HG02571 (cell line): Measurements from ENCODE around the gene FURIN.
"Not testable (repeated sequence)": the region's sequence is repeated elsewhere in the genome, so short reads cannot be mapped to it uniquely, and the experiment has no call there.

Experiments used
- ATAC-seq: cut with Tn5 transposase; IDR thresholded peaks from one replicate; pipeline ENCODE4 v1.9.1; 2021; ENCODE audit warnings: mild to moderate bottlenecking, moderate library complexity; ENCODE audit not compliant: unreplicated experiment

FURIN gene

GRCh38 chr15:90840954-90841353 lies 27.4 kb upstream of the FURIN start:
- ATAC-seq: no peak

- ATAC-seq: no peak
Observed at GRCh38 chr15:90844696-90845095, 23.7 kb upstream of the FURIN start.

GRCh38 chr15:90845201-90845949 lies 23.0 kb upstream of the FURIN start:
- ATAC-seq: peak; percentile 86

DNA sequence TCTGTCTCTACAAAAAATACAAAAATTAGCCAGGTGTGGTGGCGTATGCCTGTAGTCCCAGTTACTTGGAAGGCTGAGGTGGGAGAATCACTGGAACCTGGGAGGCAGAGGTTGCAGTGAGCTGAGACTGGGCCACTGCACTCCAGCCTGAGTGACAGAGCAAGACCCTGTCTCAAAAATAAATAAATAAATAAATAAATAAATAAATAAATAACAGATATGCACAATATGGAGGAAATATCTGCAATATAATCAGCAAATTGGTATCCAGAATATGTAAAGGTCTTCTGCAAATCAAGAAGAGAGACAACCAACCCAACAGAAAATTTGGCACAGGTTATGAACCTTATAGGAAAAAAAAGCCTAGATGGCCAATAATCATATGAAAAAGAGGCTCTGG lies 19.0 kb upstream of the FURIN start:
- ATAC-seq: not testable (repeated sequence)

- ATAC-seq: no peak
Observed at GRCh38 chr15:90851114-90851513, 17.3 kb upstream of the FURIN start.

- ATAC-seq: no peak
Observed at GRCh38 chr15:90851940-90852339, 16.4 kb upstream of the FURIN start.

DNA sequence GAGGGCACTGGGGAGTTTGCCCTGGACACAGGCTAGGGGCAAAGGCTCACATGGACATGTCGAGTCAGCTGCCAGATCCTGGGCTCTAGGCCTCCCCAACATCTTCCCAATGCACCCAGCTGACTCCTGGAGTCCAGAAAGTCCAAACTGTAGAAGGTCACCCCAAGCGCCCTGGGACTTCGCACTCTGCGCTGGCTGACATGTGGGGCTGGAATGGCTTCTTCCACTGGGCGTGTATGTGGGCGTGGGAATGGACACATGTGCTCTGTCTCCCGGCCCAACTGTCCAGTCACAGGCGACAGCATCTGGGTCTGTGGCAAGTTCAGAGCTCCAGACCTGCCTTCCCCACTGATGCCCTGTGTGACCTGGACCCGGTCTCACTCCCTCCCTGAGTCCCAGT lies 13.2 kb upstream of the FURIN start:
- ATAC-seq: no peak

- no peak for ATAC-seq
Observed at GRCh38 chr15:90857337-90857736, 11.1 kb upstream of the FURIN start.

DNA sequence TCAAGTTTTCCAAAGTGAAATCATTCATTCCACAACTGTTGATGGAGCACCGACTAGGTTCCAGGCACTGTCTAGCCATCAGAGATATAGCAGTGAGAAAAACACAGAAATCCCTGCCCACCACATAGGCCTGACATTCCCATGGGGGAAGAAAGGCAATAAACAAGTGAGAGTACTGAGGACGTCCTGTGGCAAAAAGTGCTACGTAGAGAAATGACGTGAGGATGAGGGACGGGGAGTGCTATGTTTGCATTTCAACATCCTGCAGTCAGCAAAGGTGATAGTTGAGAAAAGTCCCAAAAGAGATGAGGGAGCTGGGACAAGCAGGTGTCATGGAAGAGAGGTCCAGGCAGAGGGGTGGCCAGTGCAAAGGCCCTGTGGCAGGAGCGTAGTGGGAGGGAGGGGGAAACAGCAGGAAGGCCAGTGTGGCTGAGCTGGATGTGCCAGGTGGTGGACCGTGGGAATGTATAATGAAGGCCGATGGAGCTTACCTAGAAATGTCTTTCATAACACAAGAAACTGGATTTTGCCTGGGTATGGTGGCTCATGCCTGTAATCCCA lies 10.4 kb upstream of the FURIN start:
- ATAC-seq: no peak

GRCh38 chr15:90859234-90860131 lies 8.9 kb upstream of the FURIN start:
- ATAC-seq: no peak

DNA sequence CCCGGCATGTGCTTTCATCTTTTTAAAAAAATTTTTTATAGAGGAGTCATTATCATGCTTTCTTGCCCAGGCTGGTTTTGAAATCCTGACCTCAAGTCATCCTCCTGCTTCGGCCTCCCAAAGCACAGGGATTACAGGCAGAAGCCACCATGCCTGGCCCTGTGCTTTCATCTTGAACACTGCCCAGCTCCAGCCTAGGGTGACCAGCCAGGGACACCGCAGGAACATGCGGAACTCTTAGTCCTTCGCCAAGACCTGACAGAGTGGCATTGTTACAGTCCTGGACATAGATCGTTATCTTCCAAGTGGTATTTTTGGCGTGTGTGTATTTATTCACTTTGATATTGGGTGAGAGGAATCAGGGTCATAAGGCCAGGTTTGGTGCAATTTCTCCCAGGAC lies 7.9 kb upstream of the FURIN start:
- no peak for ATAC-seq

DNA sequence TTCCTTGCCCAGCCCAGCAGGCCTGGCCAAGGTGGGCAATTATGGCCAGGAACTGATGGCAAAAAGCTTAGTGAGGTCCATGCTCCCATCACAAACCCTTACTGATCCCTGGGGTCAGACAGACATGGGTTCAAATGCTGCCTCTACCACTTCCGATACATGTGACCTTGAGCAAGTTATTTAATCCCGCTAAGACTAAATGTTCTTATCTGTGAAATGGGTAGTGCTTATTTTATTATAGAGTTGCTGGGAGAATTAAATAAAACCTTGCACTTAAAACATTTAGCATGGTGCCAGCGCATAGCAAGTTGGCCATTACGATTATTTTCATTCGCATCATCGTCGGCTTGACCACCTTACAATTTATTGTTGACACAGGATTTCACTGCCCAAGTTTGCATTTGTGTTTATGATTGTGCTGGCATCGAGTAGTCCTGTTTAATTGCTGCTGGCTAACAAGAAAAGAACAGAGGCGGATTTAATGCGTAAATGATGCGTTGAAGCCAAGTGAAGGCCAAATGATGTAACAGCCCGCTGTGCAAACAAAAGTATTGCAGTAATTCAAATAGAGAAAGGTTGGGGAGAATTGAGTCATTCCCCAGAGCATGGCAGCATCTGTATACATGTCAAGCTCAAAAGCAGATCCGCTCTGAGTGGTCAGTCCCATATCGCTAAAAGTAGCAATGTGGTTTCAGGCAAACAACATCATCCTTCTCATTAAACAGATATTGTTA lies 7.3 kb upstream of the FURIN start:
- no peak for ATAC-seq

- no peak for ATAC-seq
Observed at GRCh38 chr15:90862487-90862886, 5.9 kb upstream of the FURIN start.

DNA sequence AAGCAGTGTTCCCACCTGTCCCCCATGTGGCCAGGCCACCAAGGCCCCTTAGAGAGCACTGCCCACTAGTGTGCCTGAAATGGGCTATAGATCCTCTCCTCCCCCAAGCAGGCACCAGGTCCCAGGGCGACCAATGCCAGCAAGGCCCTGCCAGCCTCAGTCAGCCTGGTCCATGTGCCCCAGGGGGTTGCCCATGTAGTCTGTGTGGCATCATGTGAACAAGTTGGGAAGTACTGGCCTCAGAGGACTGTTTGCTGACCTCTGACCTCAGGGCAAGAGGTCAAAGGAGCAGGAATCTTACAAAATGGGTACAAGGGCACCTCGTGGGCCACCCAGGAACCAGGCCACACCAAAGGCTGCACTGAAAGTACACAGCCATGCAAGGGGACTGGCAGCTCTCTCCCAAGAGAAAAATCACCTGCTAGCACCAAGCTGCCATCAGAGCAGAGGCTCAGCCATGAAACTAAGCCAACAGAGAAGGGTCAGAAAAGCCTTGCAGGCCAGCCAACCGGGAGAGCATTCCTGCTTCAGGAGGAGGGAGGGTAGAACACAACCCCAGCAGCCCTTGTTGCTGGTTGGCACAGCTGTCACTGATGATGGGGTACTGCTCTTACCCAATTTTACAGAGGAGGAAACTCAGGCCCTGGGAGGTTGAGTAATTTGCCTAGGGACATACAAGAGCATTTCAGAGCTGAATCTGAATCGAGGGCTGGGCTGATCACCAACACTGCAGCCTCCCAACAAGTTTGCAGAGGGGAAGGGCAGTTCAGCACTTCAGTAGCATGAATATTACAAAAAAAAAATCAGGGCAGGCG lies 5.2 kb upstream of the FURIN start:
- no peak for ATAC-seq

DNA sequence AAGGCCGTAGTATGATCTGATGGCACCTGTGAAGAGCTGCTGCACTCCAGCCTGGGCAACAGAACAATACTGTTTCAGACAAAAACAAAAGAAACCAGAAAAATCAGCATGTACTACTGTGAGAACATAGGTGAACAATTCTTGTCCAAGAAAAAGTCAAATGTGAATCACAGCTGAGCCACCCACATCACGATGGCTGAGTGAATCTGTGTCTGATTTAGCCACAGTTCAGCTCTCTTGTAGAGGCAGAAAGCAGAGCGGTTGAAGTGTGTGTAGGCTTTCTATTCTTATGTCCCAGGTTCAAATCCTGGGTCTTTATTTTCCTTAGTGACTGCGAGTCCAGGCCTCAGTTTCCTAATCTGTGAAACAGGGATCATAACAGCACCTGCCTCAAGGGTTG lies 4.4 kb upstream of the FURIN start:
- no peak for ATAC-seq

- ATAC-seq: no peak
Observed at GRCh38 chr15:90864507-90864906, 3.9 kb upstream of the FURIN start.

GRCh38 chr15:90865702-90866101 lies 2.7 kb upstream of the FURIN start:
- no peak for ATAC-seq

GRCh38 chr15:90866161-90866715 lies 2.1 kb upstream of the FURIN start:
- ATAC-seq: no peak

DNA sequence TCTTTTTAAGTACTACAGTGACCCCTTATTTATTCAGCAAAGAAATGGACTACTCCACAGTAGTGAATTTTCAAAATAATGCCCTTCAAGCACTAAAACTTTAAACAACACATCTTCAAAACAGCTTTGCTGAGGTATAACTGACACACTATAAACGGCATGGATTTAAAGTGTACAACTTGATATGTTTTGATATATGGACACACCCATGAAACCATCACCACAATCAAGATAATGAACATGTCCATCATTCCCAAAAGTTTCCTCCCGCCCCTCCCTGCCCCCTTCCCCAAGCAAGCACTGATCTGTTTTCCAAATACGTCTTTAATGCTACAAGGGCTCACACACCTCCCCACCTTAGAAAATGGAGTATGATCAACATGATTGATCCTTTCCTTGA lies 1.6 kb upstream of the FURIN start:
- no peak for ATAC-seq

DNA sequence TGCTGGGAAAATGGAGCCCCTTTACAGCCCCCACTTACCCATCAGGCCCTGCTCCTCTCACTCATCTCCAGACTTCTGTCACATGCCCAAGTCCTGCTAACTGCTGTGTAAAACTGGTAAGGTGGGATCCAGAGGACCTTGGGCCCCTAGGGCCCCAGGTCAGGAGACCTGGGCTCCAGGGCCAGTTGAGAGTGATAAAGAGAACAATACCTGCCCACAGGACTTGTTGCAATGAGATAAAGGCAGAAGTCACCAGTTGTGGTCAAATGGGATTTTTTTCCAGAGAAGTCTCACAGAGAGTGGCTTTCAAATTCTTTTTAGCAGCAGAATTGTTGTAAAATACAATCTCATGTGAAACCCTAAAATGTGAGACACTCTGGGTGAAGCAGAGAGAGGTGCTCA lies 753 bp downstream of the FURIN start:
- no peak for ATAC-seq
